NOMO-1 treated with DMSO at 0.1 percent for 48 hours (cell line): ENCODE results near the gene TMEM164.
"Not testable (repeated sequence)": the region's sequence is repeated elsewhere in the genome, so short reads cannot be mapped to it uniquely, and the experiment has no call there.

Experiments
- DNase-seq: peaks from one replicate; lab custom pipeline; 2025; ENCODE audit not compliant: unreplicated experiment; lab: John Stamatoyannopoulos, UW

TMEM164 gene

DNA sequence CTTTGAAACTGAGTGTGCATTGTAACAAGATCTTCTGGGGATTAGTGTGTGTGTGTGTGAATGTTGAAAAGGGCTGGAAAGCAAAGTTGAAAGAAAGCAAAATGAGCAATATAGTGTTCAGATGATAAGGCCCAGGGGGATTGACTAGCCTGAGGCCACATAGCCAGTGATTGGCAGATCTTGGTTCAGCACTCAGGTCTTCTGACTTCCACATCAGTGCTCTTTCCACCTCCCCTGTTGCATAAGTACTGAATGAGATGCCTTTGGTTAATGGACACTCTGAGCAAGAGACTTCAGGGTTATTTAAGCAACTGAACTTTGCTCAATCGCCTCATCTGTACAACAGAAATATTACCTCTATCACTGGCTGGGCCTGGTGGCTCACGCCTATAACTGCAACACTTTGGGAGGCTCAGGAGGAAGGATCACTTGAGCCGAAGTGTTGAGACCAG, 120.4 kb downstream of the TMEM164 start:
- peak; percentile 52 for DNase-seq

DNA sequence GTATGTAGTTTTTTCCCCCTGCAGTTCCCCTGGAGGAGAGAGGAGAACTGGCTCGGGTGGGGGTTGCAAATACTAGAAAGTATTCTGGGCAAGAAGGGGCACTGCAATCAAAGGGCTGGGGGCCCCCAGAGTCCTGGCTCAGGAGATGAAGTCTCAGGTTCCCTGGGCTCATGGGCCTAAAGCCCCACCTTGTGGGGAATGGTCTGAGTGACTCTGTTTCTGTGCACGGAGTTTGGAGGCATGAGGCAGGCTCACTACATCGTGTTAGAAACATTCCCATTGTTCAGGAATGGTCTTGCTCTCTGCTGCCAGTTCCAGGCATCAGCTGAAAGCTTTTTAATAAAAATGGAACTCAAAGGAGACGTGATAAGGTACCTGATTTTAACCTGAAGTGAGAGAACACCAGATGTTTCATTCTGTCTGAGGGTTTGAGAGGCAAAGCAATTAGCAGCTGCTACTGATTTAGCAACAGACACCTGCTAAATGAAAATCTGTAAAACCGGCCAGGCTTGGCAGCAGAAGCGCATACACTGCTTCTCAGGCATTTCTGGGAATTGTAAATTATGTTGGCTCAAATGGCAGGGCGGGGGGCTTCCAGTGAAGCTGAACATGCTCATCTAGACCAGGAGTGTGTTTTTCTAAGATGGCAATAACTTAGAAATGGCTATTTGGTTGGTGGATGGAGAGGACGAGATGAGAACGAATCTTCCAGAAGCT, 122.7 kb downstream of the TMEM164 start:
- DNase-seq: no peak

DNA sequence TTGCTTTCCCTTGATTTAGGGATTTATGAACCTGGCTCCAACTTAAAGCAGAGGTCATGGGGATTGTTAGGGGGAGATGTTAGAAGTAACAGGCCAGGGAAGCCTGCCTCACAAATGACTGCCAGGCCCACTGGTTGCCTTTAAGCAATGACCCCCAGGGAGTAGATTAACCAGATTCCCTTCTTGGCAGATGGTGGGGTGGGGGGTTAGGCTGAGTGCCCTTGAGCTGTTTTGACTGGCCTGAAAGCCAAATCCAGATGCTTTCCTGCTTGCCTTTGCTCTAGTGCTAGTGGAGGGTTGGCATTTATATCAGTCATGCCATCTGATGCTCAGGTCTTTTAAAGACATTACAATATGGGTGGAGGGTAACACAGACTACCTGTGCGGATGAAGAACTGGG, 128.1 kb downstream of the TMEM164 start:
- no peak for DNase-seq

DNA sequence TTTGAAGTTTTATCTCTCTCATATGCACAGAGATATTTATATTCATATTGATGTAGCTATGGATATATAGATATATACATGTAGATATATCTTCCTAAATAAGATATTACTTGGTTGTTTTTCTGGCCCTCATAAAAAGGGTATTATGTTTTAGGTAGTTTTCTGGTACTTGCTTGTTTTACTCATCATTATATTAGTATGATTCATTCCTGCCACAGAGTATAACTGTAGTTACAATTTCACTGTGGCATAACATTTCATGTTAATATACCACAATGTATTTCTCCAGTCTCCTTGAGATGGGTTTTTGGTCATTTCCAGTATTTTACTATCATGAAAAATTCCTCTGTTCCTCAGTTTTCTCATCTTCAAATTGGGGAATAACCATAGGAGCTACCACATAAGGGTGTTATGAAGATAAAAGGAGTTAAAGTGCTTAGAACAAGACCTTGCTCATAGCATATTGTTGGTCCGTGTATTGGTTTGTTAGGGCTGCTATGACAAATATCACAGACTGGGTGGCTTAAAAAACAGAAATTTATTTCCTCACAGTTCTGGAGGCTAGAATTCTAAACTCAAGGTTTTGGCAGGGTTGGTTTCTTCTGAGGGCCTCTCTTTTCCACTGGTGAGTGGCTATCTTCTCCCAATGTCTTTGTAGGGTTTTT, 129.7 kb downstream of the TMEM164 start:
- DNase-seq: no peak

DNA sequence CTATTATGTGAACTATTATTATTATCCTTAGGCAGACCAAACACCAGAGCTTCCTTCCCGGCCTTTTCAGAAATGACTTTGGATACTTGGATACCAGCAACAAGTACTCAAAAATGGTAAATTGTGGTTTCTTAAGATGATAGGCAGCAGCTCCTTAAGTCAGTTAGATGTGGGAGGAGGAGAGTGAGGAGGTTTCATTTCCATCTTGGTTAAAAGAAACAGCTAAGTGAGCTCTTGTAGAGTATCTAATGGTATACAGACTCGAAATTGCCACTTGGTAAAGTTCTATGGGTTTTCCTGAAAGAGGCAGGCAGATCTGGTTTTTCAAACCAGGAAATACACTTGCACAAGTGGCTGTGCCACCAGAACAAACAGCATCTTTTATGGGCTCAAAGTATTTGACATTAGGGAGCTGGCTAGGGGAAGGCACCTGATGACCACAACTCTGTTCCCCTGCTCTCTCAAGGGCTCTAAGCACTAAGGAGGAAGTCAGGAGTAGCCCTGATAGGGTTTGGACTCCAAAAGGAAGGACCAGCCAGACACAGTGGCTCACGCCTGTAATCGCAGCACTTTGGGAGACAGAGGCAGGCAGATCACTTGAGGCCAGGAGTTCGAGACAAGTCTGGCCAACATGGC, 130.9 kb downstream of the TMEM164 start:
- DNase-seq: no peak

DNA sequence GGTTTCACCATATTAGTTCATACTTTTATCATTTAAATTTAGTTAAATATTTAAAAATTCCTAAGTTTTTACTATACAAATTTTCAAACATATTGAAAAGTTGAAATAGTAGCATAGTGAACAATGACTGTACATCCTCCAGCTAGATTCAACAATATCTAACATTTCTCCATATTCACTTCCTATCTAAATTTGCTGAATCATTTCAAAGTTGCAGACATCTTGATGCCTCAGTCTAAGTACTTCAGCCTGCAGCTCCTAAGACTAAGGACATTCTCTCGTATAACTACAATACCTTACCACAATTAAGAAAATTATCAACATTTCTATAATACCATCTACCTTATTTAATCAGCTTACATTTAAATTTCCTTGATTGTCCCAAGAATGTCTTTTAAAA, 132.7 kb downstream of the TMEM164 start:
- peak; percentile 54 for DNase-seq

DNA sequence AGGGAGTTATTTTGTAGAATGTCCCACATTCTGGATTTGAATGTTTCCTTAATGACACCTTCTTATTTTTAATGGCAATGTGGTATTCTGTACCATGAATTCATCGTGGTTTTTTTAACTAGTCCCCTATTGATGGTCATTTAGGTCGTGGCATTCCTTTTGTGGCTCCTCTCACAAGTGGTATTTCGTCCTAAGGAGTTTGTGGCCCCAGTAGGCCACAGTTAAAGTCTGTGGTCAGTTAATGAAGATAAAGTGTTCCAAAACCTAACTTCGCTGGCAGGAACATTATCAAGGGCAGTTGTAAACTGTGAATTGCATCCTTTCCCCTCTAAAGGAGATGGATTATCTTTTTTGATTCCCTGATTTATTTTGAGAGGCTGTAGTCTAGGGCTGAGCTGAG, 133.2 kb downstream of the TMEM164 start:
- no peak for DNase-seq

DNA sequence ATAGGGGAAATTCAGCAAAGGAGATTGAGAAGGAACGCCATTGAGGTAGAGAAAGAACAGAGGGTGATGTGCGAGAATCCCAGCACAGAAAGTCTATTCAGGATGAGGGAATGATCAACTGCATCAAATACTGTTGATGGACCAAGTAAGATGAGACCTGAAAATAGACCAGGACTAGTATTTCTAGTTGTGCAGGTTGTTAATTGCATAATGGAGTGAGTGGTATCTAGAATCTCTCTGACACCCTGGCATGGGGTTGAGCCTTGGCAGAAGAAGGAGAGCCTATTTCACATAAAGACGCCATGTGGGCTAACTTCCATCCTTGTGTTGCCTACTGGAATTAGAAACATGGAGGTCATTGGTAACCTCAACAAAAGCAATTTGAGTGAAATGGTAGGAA, 135.6 kb downstream of the TMEM164 start:
- DNase-seq: no peak

DNA sequence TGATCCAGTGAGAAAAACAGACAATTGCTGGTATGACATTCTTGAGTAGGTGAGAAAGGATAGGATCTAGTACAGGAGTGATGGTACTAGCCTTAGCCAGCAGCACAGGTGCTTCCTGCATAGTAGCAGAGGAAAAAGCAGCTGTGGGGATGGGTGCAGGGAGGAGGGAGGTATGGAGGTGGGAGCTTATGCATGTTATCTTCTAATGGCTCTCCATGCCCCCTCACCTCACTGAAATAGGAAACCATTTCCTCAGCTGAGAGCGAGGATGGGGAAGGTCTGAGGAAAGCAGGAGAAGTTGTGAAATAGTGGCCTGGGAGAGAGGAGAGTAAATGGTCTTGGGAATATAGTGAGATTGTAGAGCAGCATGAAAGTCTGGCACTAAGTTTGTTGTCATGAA, 136.3 kb downstream of the TMEM164 start:
- DNase-seq: no peak

DNA sequence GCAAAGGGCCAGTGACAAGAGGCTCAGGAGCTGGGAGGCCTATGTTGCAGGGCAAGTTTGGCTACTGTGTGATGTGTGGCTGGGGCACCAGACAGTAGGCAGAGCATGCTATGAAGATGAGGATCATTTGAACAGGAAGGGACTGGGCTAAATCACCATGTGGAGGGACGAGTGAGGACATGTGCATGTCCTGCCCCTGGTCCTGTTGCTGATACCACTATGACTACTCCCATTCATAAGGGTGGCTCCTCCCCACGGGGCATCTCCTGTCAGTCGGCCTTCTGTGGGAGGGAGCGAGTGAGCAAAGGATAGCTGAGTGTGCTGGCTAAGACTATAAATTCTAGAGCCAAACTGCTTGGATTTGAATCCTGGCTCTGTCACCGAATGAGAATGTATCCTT, 139.2 kb downstream of the TMEM164 start:
- no peak for DNase-seq

DNA sequence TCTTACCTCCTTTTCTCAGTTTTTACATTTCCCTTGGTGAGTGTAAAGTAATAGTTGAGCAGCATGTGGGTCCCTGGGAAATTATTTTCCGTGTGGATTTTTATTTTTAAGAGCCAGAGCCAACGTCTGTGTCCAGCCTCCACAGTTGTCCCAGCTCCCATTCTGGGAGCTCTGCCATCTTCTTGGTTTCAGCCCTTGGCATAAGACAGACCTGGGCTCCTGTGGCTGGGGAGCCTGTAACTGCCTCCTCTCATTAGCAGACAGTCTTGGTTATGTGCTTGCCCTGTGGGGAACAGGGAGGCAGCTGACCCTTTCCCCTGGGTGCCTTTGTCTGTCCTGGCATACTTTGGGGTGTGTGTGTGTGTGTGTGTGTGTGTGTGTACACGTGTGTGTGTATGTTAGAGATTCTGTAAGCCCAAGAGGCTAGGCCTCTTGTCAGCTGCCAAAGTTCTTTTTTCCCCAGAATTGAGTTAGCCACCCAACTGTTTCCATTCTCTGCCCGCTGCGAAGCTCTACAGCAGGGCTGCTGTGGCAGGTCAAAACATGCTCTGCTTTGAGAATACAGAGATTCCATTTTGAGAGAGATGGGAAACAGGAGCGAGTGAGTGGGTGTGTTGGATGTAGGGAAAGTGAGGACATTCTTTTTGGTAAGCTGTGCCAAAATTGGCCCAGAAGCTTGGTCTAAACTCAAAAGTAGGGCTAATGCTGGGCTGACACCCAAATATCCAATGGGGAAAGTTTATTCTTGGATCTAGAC, 140.7 kb downstream of the TMEM164 start:
- DNase-seq: no peak

DNA sequence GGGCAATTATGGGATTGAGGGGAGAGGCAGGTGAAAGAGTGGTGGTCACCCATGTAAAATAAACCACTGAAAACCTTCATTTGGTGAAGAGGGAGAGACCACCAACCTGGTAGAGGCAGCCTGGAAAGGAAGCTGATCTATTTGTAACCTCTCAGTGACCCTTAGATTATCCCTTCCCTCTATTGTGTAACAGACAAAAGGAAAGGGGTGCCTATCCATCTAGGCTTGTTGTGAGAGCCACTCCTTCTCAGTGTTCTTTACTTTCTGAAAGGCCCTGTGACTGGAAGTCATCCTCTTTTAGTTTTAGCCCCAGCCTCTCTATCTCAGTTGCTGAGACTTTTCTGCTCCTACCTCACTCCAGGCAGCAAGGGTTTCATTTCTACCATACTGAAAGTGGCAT, 142.4 kb downstream of the TMEM164 start:
- no peak for DNase-seq

DNA sequence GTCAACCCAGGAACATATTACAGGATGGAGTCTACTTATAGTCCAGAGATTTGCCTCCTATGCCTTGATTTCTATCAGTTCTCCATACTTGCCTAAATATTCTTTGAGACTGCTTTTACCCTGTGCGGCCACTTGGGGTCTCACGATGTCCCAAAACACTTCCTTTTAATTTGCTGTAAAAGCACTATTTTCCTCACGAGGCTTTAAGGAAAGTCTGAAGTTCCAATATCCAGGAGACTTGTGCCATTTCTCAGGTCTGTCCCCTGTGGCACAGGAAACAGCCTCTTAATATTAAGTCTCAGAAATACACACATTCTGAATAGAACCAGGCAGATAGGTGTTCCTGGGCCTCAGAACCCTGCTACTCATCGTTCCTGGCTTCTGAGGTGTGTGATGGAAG, 142.9 kb downstream of the TMEM164 start:
- DNase-seq: peak; percentile 30

DNA sequence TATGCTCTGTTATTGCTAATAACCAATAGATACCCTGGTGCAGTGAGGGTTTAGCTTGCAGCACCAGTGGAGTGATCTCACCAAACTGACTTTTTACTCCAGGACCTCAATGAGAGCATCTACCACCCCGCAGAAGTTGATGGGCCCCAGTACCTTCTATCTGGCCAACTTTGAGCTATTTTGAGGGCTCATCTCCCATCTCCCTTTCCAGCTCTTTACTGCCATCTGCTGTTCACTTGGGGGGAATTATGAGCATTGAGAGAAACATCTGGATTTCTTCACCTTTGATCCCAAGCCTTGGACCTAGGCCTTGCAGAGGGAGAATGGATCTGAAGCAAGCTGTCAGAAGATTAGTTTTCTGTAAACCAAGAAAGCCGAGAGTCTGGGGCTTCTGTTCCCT, 143.6 kb downstream of the TMEM164 start:
- peak; percentile 50 for DNase-seq

DNA sequence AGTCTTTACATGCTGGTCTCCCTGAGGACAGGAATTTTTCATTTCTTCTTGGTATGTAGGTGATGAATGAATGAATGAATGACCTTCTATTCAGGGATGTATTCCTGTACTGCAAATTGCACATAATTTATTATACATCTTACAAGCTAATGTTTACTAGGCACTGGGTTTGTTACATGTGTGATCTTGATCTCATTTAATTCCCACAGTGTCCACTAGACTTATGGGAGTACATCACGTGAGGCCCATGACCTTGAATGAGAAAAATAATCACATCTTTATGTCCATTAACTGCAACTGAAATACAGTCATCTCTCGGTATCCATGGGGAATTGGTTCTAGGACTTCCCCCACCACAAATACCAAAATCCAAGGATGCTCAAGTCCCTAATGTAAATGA, 150.3 kb downstream of the TMEM164 start:
- no peak for DNase-seq

DNA sequence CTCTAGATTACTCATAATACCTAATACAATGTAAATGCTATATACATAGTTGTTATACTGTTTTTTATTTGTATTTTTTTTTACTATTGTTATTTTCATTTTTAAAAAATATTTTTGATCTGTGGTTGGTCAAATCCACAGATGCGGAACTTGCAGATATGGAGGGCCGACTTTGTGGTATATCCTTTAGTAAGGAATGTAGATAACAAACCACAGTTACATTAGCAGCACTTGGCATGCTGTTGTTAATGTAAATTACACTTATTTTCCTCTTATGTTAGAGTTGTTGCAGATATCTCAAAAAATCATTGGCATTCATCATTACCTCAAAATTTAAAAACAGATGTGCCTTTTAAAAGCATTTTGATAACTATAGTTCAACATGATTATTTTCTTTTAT, 151.0 kb downstream of the TMEM164 start:
- no peak for DNase-seq

DNA sequence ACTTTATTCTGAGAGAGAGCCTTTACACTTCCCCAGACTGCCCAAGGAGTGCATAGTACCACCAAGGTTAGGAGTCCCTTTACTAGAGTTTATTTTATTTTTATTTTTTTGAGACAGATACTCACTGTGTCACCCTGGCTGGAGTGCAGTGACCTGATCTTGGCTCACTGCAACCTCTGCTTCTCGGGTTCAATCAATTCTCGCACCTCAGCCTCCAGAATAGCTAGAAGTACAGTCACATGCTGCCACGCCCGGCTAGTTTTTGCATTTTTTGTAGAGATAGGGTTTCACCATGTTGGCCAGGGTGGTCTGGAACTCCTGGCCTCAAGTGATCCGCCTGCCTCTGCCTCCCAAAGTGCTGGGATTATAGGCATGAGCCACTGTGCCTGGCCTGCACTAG, 151.4 kb downstream of the TMEM164 start:
- not testable (repeated sequence) for DNase-seq

DNA sequence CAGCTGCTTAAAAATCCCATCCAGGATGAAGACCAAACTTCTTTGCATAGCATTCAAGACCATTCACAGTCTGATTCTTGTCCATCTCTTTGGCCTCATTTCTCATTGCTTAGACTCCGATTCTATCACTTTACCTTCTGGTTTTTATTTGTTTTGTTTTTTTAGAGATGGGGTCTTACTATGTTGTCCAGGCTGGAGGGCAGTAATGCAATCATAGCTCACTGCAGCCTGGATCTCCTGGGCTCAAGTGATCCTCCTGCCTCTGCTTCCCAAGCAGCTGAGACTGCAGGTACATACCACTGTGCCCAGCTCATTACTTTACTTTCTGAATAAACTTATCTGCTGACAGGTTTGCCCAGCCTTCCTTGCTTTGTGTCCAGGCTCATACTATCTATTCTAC, 152.8 kb downstream of the TMEM164 start:
- DNase-seq: no peak

DNA sequence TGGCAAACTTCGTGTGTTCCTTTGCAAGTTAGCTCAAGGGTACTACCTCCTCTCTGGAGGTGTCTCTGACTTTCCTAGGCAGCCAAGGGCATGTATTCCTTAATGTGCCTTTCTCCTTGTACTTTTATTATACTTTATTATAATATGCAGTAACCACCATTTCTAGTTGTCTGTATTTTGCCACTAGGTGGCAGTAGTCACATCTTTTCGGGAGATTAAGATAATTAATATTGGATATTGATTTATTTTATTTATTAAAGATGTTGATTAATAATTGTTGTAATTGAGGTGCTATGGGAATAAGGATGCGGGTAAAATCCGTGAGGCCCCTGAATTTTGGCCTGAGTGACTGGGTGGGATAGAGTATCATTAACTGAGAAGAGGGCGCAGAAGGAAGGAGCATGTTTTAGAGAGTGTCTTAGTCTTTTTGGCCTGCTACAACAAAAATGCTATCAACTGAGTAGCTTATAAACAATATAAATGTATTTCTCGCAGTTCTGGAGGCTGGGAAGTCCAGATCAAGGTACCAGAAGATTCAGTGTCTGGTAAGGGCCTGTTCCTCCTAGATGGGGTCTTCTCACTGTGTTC, 153.3 kb downstream of the TMEM164 start:
- DNase-seq: no peak

DNA sequence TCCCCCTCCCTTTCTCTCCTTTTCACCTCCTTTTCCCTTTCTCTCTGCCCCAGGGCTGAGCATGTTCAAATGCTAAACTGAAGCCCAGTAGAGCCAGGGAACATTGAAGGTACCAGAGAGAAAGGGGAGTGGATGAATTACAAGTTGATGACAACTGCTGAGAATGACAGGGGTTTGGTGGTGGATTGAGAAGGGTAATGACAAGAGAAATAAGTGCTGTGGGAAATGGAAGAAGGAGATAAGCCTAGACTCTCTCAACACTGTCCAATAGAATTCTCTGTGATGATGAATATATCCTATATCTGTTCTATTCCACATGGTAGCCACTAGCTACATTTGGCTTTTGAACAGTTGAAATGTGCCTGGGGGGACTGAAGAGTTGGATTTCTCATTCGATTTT, 154.5 kb downstream of the TMEM164 start:
- DNase-seq: no peak

DNA sequence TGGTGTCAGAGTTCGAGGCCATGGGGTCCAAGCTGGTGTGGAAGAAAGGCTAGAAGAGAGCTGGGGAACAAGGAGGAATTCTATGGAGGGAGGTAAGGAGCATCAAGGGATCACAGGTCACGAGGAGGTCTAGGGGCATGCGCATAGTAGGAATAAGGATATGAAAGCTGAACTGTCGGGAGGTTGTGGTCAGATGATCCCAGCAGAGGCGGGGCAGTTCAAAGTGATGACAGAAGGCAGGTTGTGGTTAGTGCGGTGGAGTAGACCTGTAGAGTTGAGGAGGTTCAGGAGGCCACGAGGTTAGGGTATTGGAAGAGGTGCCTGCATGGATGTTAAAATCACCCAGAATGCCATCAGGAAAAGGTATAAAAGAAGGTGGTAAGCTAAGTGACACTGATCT, 156.3 kb downstream of the TMEM164 start:
- peak; percentile 34 for DNase-seq
